HG02678 (cell line): ENCODE results near the gene PLS3.
"Not testable (repeated sequence)": the region's sequence is repeated elsewhere in the genome, so short reads cannot be mapped to it uniquely, and the experiment has no call there.

Source experiments
- ATAC-seq: cut with Tn5 transposase; IDR thresholded peaks from one replicate; pipeline ENCODE4 v1.9.1; 2021; ENCODE audit warnings: mild to moderate bottlenecking, moderate library complexity; ENCODE audit not compliant: unreplicated experiment

Gene PLS3

DNA sequence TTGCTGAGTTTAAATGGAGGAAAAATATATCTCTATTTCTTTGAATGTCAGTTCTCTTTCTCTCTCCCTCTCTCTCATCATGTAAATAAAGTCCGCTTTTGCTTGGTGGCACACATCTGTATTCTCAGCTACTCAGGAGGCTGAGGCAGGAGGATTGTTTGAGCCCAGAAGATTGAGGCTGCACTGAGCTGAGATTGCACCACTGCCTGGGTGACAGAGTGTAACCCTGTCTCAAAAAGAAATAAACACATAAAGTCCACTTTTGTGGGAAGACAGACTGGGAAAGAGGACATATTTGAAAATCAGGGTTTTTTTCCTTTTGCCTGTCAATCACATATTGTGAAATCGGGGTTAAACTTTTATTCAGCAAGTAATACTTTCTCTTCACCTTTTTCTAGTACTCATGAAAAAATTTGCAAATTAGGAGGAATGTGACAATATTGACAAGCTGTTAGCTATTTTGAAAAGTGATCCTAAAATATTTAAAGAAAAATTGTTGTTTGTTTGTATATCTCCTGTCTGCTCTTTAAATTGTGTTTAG, 42.6 kb downstream of the PLS3 start:
- ATAC-seq, result no peak

DNA sequence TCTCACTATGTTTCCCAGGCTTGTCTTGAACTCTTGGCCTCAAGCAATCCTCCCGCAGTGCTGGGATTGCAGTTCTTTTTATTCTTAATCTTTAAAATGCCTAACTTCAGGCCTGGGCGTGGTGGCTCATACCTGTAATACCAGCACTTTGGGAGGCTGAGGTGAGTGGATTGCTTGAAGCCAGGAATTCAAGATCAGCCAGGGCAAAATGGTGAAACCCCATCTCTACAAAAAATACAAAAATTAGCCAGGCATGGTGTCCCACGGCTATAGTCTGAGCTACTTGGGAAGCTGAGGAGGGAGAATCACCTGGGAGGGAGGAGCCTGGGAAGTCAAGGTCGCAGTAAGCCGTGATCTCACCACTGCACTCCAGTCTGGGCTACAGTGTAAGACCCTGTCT, 45.9 kb downstream of the PLS3 start:
- no peak for ATAC-seq

DNA sequence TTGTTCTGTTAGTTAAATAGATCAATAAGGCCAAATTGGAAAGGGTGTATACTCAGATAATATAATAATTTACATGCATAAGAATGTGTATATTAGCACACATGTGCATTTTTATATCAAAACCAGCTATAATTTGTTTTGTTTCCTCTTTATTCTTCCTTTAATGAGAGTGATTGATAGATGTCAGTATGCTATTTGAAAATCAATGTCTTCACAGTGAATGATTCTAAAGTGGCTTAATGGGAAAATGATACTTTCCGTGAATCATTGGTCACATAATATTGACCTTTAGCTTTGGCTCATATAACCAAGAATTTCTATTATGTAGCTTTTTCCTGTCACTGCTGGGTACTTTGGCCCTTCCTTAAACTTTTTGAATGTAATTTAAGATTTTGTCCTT, 48.6 kb downstream of the PLS3 start:
- ATAC-seq, result no peak

DNA sequence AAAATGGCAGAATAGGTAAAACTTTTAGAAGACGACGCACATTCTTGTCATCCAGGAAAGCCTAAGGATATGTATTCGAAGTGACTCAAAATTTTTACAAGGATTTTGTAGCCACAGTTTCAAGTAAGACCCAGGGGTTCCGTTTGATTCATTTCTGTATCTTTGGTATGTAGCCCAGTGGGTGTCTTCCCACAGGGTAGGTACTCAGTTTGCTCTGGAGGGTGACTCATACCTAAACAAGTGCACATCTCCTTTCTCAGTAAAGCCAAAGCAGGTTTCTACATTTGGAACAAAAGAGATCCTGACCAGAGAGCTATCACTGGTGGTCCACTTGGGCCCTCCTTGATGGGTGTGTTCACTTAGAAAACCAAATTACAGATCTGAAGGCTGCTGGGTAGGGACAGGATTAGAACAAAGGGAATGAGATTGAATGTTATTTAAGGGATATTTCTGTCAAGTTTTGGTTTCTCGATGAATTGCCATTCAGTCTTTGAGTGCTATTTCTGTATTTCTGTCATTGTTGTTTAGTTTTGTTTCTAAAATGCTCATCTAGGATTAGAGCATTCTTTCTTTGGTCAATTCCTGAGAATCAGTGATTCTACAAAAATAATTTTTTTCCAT, 56.1 kb downstream of the PLS3 start:
- ATAC-seq, result peak; percentile 78

DNA sequence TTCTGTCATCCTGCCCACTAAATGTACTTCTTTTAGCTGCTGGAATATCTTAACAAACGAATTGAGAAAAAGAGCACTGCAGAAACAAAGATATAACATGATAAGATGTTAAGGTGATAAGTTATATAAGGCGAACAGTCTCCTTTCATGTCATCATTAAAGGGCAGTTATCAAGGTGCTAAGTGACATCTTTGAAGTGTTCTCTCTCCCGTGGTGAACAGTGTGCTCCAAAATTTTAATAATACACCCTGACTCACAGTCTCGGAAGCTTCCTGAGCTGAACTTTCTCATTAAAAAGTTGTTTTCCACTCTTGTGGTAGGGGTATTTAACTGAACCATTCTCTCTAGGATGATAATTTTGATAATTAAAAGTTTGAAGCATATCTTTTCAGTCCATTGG, 61.6 kb downstream of the PLS3 start:
- ATAC-seq, result no peak

DNA sequence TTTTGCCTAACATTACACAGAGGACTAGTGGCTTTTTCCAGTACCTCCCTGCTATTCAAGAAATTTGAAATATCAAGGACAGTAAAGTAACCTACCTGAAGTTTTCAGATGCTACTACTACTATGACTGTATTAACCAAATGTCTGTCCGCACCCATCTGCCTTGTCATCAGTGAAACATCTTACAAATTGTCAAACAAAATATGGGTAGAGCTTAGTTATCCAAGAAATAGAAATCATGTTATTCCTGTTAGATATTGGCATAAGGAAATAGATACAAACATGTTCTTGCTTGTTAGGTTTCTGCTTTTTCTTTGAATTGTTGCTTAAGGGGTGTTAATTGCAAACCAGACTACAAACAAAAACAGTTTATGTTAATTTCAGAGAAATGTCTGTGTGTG, 63.9 kb downstream of the PLS3 start:
- ATAC-seq, result no peak

DNA sequence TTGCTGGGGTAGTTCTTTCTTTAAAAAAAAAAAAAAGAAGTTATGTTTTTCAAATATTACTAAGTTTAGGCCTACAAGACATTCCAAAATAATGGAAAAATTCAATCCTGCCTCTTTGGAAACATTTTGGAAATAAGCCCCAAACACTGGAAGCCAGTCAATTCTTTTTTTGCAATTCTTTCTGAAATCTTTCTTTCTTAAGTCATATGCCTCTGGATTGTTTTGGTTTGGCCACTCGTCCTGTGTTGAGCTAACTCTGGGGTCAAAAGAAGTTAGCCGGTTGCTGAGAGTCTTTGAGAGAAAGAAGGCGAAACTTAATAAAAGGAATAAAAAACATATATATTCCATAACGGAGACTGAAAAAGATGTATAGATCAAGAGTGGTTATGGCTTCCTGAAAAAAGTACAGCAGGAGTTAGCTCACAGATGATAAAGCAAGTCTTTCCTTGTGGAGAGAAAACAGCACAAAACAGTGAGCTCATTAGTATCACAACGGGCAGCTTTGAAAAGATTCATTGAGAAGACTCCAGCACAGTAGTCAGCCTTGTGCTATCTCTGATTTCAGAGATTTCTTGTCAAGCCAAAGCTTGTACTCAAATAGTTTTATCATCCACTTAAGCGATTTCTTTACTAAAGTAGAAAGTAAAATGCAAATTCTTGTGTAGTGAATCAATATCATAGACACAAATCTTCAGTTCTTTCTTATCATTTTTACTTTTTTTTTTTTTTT, 64.8 kb downstream of the PLS3 start:
- no peak for ATAC-seq

DNA sequence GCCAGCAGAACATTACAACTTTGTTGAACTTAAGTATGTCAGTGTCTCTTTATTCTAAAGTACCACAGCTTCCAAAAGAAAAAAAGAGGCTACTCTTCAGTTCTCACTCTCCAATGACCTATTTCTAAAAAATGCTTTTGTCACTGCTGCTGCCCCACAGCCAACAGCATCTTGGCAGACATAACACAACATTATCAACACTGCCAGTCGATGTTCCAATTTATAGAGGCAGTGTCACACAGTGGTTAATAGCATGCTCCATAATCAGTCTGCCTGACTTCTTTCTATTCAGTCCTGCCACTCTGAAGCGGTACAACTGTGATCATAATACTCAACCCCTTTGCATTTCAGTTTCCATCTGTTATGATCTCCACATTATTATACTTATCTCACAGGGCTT, 69.2 kb downstream of the PLS3 start:
- no peak for ATAC-seq

DNA sequence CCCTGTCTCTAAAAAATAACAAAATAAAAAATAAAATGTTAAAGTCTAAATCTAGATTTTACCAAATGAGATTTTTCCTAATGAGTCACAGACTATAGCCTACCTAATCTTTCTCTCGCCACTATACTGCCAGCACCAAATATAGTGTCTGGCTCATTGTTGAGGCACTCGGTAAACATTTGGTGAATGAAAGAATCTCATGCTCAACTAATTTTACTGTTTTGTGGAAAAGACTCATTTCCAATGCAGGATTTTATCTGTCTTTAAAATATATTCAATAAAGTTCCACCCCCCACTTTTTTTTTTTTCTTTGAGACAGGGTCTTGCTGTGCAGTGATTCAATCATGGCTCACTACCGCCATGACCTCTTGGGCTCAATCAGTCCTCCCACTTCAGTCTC, 71.5 kb downstream of the PLS3 start:
- no peak for ATAC-seq

DNA sequence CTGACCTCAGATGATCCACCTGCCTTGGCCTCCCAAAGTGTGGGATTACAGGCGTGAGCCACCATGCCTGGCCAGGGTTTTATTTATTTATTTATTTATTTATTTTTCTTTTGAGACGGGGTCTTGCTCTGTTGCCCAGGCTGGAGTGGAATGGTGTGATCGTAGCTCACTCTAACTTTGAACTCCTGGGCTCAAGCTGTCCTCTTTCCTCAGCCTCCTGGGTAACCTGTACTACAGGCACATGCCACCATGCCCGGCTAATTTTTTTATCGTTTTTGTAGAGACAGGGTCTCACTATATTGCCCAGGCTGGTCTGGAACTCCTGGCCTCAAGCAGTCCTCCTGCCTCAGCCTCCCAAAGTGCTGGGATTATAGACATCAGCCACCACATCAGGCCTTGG, 72.4 kb downstream of the PLS3 start:
- ATAC-seq, result not testable (repeated sequence)

DNA sequence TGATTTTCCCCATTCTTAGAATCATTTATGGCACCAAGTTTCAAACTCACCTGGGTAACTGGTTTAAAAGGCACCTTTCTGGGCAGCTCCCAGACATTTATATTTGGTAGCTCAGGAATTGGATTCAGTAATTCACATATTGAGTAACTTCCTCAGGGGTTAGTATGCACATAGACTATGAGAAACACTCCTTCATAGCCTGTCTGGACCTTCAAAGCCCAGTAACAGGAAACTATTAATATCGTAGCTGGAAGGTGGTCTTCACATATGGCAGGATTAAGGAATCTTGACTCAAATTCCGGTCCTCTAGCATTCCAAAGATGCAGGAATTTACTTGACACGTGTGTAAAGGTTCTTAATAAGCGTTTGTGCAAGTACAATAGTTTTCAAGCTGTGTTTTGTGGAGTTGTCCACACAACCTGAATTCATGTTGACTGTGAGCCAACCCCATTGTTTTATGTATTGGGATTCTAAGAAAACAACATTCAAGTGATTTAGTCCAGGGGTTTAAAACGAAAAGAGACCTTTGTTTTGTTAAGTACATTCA, 78.4 kb downstream of the PLS3 start:
- ATAC-seq, result no peak

DNA sequence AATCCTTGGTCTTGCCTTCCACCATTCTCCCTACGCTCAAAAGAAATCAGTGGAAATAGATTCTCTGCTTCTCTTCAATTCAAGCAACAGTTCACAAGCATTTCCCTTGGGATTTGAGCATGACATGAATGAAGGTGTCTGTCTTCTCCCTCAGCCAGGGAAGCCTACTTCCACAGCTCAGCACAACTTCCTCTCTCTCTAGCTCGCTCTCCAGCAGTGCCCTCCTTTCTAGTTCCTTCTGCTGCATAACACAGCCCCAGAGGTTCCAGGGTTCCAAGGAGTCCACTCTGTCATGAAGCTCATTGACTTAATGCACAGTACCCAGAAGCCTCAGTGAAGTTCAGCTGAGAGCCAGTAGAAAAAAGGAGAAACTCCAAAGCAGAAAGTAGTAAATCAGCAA, 81.3 kb downstream of the PLS3 start:
- ATAC-seq, result no peak

DNA sequence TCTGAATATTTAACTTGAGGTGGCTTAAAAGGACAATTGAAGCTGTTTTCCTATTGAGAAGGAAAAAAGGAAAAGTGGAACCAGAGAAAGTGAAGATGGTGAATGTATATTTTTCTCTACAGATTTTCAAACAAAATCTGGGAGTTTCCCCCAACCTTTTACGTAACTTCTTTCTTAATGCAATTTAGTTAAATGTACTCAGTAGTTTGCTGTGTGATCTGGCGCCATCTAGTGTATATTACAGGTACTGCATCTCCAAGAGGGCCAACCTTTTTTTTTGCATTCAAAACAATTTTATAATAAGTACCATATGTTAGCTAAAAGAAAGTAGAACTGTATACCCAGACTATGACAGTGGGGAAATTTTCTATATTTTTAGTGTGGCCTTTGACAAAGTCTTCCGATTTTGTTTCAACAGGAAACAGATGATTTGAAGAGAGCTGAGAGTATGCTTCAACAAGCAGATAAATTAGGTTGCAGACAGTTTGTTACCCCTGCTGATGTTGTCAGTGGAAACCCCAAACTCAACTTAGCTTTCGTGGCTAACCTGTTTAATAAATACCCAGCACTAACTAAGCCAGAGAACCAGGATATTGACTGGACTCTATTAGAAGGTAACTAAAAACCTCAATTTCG, 82.0 kb downstream of the PLS3 start:
- no peak for ATAC-seq

DNA sequence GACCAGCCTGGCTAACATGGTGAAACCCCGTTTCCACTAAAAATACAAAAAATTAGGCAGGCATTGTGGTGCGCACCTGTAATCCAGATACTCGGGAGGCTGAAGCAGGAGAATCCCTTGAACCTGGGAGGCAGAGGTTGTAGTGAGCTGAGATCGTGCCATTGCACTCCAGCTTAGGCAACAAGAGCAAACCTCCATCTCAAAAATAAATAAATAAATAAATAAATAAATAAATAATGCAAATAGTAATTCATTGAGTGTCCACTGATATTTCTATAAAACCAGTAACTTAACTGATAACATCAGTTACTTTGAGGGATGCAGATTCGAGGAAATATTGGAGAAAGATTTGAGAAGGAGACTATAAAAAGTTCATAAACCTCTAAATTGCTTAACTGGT, 83.4 kb downstream of the PLS3 start:
- not testable (repeated sequence) for ATAC-seq

DNA sequence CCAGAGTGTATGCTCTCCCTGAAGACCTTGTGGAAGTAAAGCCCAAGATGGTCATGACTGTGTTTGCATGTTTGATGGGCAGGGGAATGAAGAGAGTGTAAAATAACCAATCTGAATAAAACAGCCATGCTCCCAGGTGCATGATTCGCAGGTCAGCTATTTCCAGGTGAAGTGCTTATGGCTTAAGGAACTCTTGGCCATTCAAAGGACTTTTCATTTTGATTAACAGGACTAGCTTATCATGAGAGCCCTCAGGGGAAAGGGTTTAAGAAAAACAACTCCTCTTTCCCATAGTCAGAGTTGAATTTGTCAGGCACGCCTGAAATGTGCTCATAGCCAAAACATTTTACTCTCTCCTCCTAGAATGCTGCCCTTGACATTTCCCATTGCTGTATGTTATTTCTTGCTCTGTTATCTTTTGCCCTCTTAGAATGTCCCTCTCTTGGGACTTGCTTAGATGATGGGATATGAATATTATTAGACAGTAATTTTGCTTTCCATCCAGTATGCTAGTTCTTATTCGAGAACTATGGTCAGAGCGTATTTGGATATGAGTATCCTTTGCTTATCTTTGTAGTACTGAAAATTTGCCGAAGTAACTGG, 88.6 kb downstream of the PLS3 start:
- ATAC-seq, result no peak

DNA sequence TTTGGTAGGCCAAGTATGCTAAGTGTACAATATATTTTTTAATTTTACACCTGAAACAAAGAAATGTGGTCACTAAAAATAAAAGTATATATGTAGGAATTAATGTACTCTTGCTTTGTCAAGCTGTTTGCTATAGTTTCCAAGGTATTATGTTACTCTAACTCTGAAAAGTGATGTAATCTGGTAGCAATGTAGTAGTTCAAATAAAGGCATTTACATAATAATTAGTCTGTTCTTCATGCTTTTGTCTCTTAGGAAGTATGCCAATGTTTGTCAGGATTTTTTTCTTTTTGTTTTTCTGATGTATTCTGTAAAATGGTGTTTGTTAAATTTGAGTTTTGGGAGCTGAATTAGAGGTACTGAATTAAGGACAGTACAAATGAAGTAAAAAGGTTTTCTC, 89.5 kb downstream of the PLS3 start:
- no peak for ATAC-seq

DNA sequence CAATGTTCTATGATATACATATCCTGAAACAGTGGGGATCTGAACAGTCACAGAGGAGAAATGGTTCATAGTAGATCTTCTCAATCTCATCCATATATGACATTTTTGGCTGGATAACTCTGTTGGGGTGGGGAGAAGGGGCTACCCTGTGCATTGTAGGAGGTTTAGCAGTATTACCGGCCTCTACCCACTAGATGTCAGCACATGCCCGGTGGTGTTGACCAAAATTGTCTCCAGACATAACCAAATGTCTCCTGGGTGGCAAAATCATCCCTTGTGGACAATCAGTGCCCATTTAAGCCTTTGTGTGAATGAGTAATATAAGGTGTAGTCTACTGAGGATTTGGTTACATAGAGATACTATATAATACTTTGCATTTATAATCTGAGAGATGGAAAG, 89.9 kb downstream of the PLS3 start:
- ATAC-seq, result no peak

DNA sequence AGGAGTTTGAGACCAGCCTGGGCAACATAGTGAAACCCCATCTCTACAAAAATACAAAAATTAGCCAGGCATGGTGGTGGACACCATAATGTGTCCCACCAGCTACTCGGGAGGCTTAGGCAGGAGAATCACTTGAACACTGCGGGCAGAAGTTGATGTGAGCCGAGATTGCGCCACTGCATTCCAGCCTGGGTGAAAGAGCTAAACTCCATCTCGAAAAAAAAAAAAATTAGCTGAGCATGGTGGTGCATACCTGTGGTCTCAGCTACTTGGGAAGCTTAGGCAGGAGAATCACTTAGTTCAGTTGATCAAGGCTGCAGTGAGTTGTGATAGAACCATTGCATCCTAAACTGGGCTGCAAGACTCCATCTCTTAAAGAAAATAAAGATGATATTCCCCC, 91.2 kb downstream of the PLS3 start:
- ATAC-seq, result no peak

DNA sequence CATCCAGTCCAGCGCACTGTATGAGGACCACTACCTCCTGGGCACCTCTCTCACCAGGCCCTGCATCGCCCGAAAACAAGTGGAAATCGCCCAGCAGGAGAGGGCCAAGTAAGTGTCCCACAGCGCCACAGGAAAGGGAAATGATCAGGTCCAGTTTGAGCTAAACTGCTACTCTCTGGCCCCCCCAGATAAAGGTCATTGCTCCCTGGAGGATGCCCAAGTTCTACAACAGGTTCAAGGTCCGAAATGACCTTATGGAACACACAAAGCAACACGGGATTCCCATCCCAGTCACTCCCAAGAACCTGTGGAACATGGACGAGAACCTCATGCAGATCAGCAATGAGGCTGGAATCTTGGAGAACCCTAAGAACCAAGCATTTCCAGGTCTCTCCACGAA, 104.1 kb downstream of the PLS3 start:
- no peak for ATAC-seq

DNA sequence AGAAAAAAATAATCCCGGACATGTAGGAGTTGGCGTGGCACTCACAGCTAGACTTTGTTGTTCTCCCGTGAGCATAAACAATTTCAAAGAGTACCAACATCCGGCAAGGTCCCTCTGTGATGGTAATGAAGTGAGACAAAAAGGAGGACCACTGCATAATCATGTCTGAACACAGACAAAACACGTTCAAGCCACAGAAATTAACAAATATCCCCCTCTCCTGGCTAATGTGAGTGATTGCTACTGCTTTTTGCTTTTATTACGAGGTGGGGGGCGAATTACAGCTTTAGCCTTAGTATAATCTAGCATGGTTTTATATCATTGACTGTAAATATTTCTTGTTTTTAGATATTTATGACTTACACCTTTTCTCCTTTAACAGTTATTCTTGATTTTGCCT, 118.5 kb downstream of the PLS3 start:
- ATAC-seq, result no peak

DNA sequence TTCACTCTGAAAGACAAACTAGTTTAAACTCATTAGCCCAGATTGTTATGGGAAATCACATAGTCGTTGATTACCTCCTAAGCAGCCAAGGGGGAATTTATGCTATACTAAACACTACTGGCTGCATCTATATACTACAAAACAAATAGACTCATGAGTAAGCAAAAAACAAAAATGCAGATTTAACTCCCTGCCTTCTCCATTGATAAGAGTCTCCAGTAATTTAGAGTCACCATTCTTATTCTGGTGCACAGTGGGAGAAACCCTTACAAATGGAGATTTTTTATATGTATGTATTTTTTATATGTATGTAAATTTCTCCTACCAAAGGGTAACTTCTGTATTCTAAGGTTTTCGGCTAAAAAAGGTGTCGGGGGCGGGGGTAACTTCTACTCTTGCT, 126.6 kb downstream of the PLS3 start:
- no peak for ATAC-seq

DNA sequence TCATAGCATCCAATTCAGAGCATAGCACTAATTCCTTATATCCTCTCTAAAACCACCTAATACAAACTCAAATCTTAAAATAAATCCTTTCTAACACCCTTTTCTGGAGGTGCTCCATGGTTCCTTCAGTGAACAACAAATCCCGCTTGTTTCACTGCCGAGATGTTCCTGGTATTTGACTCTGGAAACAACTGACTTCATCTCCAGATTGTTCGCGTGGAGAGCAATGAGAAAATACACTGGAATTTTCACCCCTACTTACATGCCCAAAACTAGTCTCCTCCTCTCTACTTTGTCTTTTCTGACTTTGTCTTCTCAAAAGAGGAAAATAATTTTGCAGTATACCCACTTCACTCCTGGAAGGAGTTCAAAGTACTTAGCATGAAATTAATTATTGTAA, 129.0 kb downstream of the PLS3 start:
- ATAC-seq, result no peak
